OCI-LY1 (cell line): ENCODE results near the gene RAET1E.
"Not testable (repeated sequence)": the region's sequence is repeated elsewhere in the genome, so short reads cannot be mapped to it uniquely, and the experiment has no call there.

Experiments used
- H2AFZ ChIP-seq: fragments of 200-600 bp; sonication (generic), shearing (Covaris generic); 2 replicates; pipeline ENCODE4 v1.6.0; 2014; ENCODE audit warnings: antibody characterized with exemption, mild to moderate bottlenecking, low read length
- H3F3A ChIP-seq: fragments of 200-600 bp; sonication (generic), shearing (Covaris generic); 2 replicates; pipeline ENCODE4 v1.6.0; 2014; ENCODE audit warnings: mild to moderate bottlenecking, antibody characterized with exemption, low read length, moderate library complexity; ENCODE audit not compliant: insufficient read depth
- H3K27ac ChIP-seq: fragments of 200-600 bp; sonication (generic); 2 replicates; pipeline ENCODE4 v1.5.1; 2014; ENCODE audit warnings: low read length, mixed run types, mild to moderate bottlenecking, low read depth; ENCODE audit not compliant: poor library complexity, severe bottlenecking
- H3K27me3 ChIP-seq: fragments of 200-600 bp; sonication (generic); 2 replicates; pipeline ENCODE4 v1.6.0; 2014; ENCODE audit warnings: antibody characterized with exemption, mild to moderate bottlenecking, low read length, moderate library complexity; ENCODE audit not compliant: insufficient read depth
- H3K36me3 ChIP-seq: fragments of 200-600 bp; sonication (generic); 2 replicates; pipeline ENCODE4 v1.6.1; 2014; ENCODE audit warnings: mild to moderate bottlenecking, antibody characterized with exemption, low read length, moderate library complexity, mixed read lengths; ENCODE audit not compliant: insufficient read depth
- H3K4me1 ChIP-seq: fragments of 200-600 bp; sonication (generic); 2 replicates; pipeline ENCODE4 v1.5.1; 2014; ENCODE audit warnings: mild to moderate bottlenecking, low read length, moderate library complexity; ENCODE audit not compliant: insufficient read depth, severe bottlenecking
- H3K4me2 ChIP-seq: fragments of 200-600 bp; sonication (generic), shearing (Covaris generic); 2 replicates; pipeline ENCODE4 v1.6.1; 2014; ENCODE audit warnings: low read length
- H3K4me3 ChIP-seq: fragments of 200-600 bp; sonication (generic); 2 replicates; pipeline ENCODE4 v1.5.1; 2014; ENCODE audit warnings: low read length, low read depth, mild to moderate bottlenecking, mixed read lengths; ENCODE audit not compliant: poor library complexity, severe bottlenecking
- H3K79me2 ChIP-seq: fragments of 200-600 bp; shearing (Covaris generic); 2 replicates; pipeline ENCODE4 v1.6.1; 2016; ENCODE audit warnings: mixed run types, low read length, mixed read lengths; ENCODE audit not compliant: insufficient read depth
- H3K9ac ChIP-seq: fragments of 200-600 bp; sonication (generic), shearing (Covaris generic); 2 replicates; pipeline ENCODE4 v1.6.1; 2014; ENCODE audit warnings: mild to moderate bottlenecking, low read length, mixed read lengths
- H3K9me2 ChIP-seq: fragments of 200-600 bp; sonication (generic), shearing (Covaris generic); 2 replicates; pipeline ENCODE4 v1.6.1; 2014; ENCODE audit warnings: low read depth, mild to moderate bottlenecking, low read length, mixed read lengths
- H3K9me3 ChIP-seq: fragments of 200-600 bp; shearing (Covaris generic); 2 replicates; pipeline ENCODE4 v1.6.1; 2014; ENCODE audit warnings: low read length, mixed read lengths
- H4K20me1 ChIP-seq: fragments of 200-600 bp; sonication (generic), shearing (Covaris generic); 2 replicates; pipeline ENCODE4 v1.6.0; 2016; ENCODE audit warnings: mild to moderate bottlenecking, low read length; ENCODE audit not compliant: insufficient read depth
- CTCF ChIP-seq: fragments of 200-600 bp; sonication (generic), shearing (Covaris generic); IDR thresholded peaks from 2 replicates; pipeline ENCODE4 v1.5.1; 2017; ENCODE audit warnings: mild to moderate bottlenecking, antibody characterized with exemption, low read length, moderate library complexity, mixed read lengths
- EZH2 ChIP-seq: fragments of 200-600 bp; sonication (generic), shearing (Covaris generic); IDR thresholded peaks from 2 replicates; pipeline ENCODE4 v1.8.0; 2017; ENCODE audit warnings: borderline replicate concordance, mixed run types, mild to moderate bottlenecking, antibody characterized with exemption, low read length, moderate library complexity, mixed read lengths

The RAET1E gene

DNA sequence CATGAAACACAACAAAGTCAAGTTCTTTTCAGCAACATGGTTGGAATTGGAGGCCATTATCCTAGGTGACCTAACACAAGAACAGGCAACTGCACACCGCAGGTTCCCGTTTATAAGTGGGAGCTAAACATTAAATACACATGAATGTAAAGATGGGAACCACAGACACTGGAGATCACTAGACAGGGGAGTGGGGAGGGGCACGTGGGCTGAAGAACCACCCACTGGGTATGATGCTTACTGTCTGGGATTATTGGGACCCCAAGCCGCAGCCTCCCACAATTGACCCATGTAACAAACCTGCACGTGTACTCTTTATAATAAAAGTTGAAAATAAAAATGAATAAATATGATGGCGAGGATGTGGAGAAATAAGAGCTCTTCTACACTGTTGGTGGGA is 33.6 kb upstream of the RAET1E start:
- no peaks in the 10 kb centered on the region for H3F3A ChIP-seq
- no peaks in the 10 kb centered on the region for H3K9me2 ChIP-seq
- H3K9me3 ChIP-seq: no peaks in the 10 kb centered on the region
- no peak overlapping the region for H2AFZ ChIP-seq
- no peaks in the 10 kb centered on the region for H4K20me1 ChIP-seq
- TF ChIP-seq CTCF: no peak
- no peak for TF ChIP-seq EZH2
- no peaks in the 10 kb centered on the region for H3K4me1 ChIP-seq
- H3K79me2 ChIP-seq: no peaks in the 10 kb centered on the region
- no peak overlapping the region for H3K4me2 ChIP-seq
- no peak overlapping the region for H3K4me3 ChIP-seq
- no peak overlapping the region for H3K27ac ChIP-seq
- 0 out of 2 replicates have a peak, but pooled peaks cover 4% of the 10 kb centered on the region for H3K27me3 ChIP-seq
- H3K36me3 ChIP-seq: no peaks in the 10 kb centered on the region
- H3K9ac ChIP-seq: no peak overlapping the region

GRCh38 chr6:149929422-149929821 is 31.5 kb upstream of the RAET1E start:
- no peaks in the 10 kb centered on the region for H4K20me1 ChIP-seq
- no peaks in the 10 kb centered on the region for H3K36me3 ChIP-seq
- no peaks in the 10 kb centered on the region for H3K9me2 ChIP-seq
- no peak overlapping the region for H3K4me3 ChIP-seq
- no peak overlapping the region for H3K4me2 ChIP-seq
- H2AFZ ChIP-seq: no peak overlapping the region
- no peak overlapping the region for H3K27ac ChIP-seq
- H3K9ac ChIP-seq: no peak overlapping the region
- no peaks in the 10 kb centered on the region for H3K79me2 ChIP-seq
- H3F3A ChIP-seq: no peaks in the 10 kb centered on the region
- peaks cover 4% of the 10 kb centered on the region; the same call in 1 of the 2 replicates for H3K27me3 ChIP-seq
- H3K9me3 ChIP-seq: no peaks in the 10 kb centered on the region
- TF ChIP-seq CTCF: peak; percentile 60
- TF ChIP-seq EZH2: no peak
- H3K4me1 ChIP-seq: no peaks in the 10 kb centered on the region

GRCh38 chr6:149927025-149927424 is 29.1 kb upstream of the RAET1E start:
- not testable (repeated sequence) for H4K20me1 ChIP-seq, H3K4me2 ChIP-seq, H3K27me3 ChIP-seq, H3F3A ChIP-seq, H3K36me3 ChIP-seq, H2AFZ ChIP-seq, H3K27ac ChIP-seq, H3K9ac ChIP-seq, H3K9me3 ChIP-seq, H3K79me2 ChIP-seq, H3K4me1 ChIP-seq, H3K4me3 ChIP-seq, H3K9me2 ChIP-seq

DNA sequence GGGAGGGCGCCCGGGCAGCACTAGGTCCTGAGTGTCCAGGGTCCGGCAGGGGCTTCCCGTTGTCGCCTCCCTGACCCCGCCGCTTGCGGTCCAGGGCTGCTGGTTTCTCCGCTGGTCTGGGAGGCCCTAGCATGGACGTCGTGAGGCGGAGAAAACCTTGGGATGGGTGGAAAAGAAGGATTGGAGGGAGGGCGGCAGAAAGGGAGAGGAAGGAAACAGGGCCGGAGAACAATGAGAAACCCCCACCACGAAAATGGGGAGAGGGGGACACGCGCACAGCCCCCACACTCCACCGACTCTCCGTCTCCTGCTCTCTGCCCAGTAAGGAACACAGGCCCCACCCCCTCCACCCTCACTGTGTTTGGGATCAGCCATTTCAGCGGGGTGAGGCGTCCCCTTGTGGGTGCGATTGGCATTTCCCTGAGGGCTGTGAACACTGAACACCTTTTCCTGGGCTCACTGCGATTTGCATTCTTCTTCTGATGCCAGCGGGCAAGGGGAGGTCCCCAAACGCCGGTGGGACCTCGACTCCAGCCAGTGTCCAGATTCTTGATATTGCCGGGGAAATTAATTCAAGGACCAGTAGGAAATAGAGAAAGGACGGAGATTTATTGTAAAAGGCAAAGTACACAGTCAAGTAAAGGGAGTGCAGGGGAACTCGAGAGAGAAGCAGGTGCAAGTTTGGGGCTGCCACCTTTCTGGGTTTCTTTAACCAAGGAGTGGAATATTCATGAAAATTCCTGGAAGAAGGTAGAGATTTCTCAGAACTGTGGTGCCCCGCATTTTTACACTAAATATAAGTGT is 28.3 kb upstream of the RAET1E start:
- Histone ChIP-seq H3K9ac (no peak overlapping the region), H3K27me3 (peaks cover 4% of the 10 kb centered on the region; the same call in 1 of the 2 replicates), H3K4me3 (no peak overlapping the region), H2AFZ (no peak overlapping the region), H3K79me2 (no peaks in the 10 kb centered on the region), H3F3A (no peaks in the 10 kb centered on the region), H3K27ac (no peak overlapping the region), H3K4me2 (no peak overlapping the region), H3K9me2 (no peaks in the 10 kb centered on the region), H3K36me3 (no peaks in the 10 kb centered on the region), H4K20me1 (no peaks in the 10 kb centered on the region), H3K4me1 (peaks cover 6% of the 10 kb centered on the region), H3K9me3 (no peaks in the 10 kb centered on the region)
- TF ChIP-seq EZH2 (no peak), CTCF (peak; percentile 67)
